Activated CD4-positive, CD25-positive, alpha-beta regulatory T cell treated with anti-CD3 and anti-CD28 coated beads, Interleukin-2, amount 50 U/mL, for 24 hours (primary cell): ENCODE measurements around the gene TMEM170B.
A peak's percentile ranks its signal among the peaks of the same experiment; 100 is the strongest.
"Not testable (repeated sequence)": the region's sequence is repeated elsewhere in the genome, so short reads cannot be mapped to it uniquely, and the experiment has no call there.

Experiments used
- ATAC-seq, 2 donors: fragments of 150-1000 bp; cut with Tn5 transposase; one replicate each; pipeline ENCODE4 v1.10.0; 2021; ENCODE audit warnings: mild to moderate bottlenecking in 1 of 2, moderate library complexity in 1 of 2

TMEM170B gene

DNA sequence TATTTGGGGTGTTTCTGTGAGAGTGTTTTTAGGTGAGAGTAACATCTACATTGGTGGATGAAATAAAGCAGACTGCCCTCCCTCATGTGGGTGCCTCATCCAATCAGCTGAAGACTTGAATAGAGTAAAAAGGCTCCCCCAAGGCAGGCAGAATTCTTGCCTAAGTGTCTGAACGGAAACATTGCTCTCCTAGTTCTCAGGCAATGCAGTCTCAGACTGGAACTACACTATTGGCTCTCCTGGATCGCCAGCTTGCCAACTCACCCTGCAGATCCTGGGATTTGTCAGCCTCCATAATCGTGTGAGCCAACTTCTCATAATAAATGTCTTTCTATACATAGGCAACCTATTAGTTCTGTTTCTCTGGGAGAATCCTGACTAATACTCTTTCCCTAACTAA, 5.5 kb upstream of the TMEM170B start:
- ATAC-seq, result no peak

DNA sequence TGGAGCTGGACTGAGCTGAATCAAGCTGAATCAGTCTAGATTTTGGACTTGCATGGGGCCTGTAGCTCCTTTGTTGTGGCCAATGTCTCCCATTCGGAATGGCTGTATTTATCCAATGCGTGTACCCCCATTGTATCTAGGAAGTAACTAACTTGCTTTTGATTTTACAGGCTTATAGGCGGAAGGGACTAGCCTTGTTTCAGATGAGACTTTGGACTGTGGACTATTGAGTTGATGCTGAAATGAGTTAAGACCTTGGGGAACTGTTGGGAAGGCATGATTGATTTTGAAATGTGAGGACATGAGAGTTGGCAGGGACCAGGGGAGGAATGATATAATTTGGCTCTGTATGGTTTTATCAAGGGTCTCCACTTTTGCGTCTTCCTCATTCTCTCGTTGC, 3.0 kb upstream of the TMEM170B start:
- ATAC-seq, result no peak

GRCh38 chr6:11535801-11536230, 1.7 kb upstream of the TMEM170B start:
- ATAC-seq, result no peak

- ATAC-seq, result no peak
These were observed 754 bp upstream of the TMEM170B start for GRCh38 chr6:11536795-11537194.

DNA sequence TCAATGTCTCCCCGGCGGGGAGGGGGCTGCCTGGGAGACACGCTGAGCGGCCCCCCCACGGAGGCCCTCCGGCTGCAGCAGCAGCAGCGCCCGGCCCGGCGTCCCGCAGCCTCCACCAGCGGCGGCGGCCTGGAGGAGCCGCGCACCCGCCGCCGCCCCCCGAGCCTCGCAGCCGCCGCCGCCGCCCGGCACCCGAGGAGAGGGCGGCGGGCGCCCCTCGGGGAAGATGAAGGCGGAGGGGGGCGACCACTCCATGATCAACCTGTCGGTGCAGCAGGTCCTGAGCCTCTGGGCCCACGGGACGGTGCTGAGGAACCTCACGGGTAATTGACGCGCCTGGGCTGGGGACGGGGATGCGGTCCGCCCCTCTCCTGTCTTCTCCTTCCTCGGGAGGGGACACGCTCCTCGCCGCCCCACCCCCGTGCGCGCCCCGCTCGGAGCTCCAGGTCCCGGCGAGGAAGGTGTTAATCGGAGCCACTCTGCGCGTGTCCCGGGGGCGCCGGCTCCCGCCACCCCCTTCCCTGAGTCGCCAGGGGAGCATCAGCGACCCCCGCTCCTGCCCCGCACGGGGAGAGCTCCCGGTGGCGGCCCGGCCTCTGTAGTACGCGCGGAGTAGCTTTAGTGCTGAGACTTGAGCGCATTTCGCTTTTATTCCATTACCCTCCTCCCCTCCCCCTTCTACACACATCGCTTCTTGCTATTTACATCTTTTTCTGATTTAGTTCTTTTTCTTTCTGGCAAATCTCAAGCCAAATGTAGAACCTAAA, 686 bp downstream of the TMEM170B start:
- peak in 1 of 2 donors; percentile 7 for ATAC-seq

DNA sequence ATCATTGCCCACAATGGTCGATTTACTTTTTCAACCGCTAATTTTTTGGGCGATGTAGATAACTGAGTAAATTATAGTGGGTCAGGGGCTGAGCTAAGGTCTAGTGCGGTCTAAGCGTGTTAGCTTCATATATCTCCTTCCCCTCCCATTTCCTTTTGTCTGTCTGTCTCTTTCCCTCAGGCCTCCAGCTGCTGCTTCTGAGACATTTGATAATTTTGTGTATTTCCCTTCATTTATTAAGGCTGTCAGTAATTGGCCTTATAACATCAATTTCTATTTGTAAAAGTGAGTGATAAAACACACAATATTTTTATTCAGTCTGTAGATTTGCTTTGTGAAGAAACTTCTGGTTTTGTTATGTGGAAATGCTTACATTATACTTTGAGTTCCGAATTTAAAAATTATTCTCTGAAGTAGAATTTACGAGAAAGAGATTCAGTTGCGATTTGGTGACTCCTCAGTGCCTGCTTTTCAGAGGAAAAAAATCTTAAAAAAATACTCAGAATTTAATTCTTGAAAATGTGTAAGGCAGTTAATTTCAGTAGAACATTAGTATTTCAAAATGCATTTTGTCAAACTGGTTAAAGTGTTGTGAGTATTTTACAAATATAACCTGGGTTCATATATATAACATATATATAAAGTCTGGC, 1.4 kb downstream of the TMEM170B start:
- ATAC-seq, result no peak

- ATAC-seq, result no peak
These were observed 5.3 kb downstream of the TMEM170B start for GRCh38 chr6:11542863-11543262.

DNA sequence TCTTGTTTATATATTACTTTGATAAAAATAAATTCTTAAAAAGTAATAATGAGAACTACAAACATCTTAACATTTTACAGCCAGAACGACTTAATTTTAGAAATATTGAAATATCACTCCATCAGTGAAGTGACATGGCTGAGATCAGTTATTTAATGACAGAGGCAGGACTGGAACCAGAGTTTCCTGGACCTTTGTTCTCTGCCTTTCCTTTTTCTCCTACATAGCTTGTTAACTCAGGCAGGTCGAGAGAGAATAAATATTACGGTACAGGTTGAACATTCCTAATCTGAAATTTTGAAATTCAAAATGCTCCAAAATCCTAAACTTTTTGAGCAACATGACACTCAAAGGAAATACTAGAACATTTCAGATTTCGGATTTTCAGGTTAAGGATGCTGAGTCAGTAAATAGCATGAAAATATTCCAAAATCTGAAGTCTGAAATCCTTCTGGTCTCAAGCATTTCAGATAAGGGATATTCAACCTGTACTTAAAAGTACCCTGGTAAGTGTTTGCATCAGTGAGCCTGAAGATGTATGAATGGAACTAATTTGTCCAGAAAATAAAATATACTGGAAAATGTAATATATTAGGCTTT, 6.5 kb downstream of the TMEM170B start:
- ATAC-seq, result no peak

- not testable (repeated sequence) for ATAC-seq
These were observed 10.3 kb downstream of the TMEM170B start for GRCh38 chr6:11547846-11548245.

DNA sequence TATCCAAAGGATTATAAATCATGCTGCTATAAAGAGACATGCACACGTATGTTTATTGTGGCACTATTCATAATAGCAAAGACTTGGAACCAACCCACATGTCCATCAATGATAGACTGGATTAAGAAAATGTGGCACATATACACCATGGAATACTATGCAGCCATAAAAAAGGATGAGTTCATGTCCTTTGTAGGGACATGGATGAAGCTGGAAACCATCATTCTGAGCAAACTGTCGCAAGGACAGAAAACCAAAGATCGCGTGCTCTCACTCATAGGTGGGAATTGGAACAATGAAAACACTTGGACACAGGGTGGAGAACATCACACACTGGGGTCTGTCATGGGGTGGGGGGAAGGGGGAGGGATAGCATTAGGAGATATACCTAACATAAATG, 11.0 kb downstream of the TMEM170B start:
- not testable (repeated sequence) for ATAC-seq

DNA sequence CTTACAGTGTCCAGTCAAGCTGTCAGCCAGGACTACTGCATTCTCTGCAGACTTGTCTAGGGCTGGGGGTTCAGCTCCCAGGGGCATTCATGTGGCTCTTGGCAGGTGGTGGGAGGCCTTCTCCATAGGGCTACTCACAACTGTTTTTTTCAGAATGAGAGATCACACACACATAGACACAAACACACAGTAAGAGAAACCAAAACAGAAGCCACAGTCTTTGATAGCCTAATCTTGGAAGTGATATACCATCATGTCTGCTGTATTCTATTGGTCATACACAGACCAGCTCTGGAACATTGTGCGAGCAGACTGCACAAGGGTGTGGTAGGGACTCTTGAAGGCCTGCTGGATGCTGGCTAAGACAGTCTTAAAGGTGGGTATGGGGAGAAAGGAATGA, 13.5 kb downstream of the TMEM170B start:
- peak in 1 of 2 donors; percentile 17 for ATAC-seq

GRCh38 chr6:11552442-11552841, 14.9 kb downstream of the TMEM170B start:
- ATAC-seq, result no peak

DNA sequence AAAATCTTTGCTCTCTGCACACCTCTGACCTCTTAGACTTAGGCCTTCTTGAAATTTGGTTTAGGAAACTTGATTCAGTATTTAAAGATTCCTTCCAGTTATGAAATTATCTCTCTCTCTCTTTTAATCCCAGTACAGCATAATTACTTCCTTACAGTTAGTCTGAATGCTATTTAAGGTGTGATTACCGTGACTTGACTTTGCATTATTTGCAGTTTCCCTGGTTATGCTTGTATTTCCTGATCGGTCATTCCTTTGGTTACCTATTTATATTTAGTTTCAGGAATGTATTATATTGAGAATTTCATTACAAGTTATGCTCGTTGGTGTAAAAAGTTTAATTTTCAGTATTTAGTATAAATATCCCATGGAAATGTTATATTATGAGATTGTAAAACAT, 16.3 kb downstream of the TMEM170B start:
- ATAC-seq, result no peak

- ATAC-seq, result no peak
These were observed 18.8 kb downstream of the TMEM170B start for GRCh38 chr6:11556309-11556708.

DNA sequence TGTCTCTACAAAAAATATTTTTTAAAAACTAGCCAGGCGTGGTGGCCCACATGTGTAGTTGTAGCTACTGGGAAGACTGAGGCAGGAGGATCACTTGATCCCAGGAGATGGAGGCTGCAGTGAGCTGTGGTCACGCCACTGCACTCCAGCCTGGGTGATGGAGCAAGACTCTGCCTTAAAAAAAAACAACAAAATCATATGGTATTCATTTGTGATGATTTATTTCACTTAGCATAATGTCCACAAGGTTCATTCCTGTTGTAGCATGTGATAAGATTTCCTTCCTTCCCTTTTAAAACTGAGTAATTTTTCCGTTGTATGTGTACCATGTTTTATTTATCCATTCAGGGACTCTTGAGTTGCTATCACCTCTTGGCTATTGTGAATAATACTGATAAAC, 26.2 kb downstream of the TMEM170B start:
- ATAC-seq, result no peak

DNA sequence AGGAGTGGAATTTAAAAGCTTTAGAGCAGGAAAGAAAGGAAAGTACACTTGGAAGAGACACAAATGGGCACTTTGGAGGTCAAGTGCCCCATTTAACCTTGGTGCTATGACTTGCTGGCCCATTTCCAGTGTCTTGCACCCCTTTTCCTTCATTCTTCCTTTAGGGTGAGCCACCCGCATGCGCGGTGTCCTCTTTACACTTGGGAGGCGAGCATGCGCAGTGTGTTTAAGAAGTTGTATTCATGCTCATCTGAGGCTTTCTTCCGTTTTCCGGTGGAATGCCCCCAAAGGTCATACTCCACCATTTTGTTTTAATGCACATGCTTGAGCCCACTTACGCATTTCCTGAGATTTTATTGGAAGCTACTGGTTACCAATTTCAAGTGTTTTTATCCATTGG, 29.1 kb downstream of the TMEM170B start:
- no peak for ATAC-seq

DNA sequence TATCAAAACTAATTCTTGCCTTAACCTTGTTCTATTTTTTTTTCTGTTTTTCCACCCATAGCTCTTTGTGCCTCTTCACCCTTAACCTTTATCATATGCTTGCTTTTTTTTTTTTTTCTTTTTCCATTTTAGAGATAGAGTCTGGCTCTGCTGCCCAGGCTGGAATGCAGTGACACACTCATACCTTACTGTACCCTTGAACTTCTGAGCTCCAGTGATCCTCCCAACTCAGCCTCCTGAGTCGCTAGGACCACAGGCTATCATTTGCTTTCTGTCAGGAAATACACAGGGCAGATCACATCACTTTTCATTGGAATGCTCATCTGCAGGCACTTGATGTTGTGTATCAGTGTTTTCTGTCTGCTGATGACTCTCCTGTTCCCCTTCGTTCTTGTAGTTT, 33.5 kb downstream of the TMEM170B start:
- no peak for ATAC-seq

DNA sequence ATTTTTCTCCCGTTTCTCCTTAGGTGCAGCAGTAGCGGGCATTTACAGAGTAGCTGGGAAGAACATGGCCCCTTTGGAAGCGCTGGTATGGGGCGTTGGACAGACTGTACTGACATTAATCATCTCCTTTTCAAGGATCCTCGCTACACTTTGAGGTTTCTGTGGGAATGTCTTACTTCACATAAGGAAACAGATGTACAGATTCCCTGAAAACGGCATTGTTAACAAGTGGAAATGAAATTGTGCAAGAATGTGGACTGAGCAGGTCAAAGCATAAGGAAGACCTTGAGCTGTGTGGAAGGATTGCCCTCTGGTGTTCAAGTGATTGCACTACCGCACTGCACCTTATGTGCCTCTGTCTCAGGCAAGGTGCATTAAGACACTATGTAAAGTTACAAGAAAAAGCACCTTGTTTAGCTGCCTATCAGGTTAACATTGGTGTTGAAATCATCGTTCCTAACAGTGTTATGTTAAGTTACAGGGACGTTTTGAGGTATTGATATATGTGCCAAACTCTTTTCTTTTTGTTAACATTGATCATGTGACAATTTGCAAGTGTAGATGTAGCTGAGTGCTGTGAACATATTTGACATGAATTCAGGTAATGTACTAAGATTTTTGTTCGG, 38.0 kb downstream of the TMEM170B start:
- peak; percentile 79 to 88 for ATAC-seq

GRCh38 chr6:11580686-11581405, 43.3 kb downstream of the TMEM170B start:
- ATAC-seq, result no peak

- ATAC-seq, result no peak
These were observed 46.7 kb downstream of the TMEM170B start for GRCh38 chr6:11584244-11584643.

DNA sequence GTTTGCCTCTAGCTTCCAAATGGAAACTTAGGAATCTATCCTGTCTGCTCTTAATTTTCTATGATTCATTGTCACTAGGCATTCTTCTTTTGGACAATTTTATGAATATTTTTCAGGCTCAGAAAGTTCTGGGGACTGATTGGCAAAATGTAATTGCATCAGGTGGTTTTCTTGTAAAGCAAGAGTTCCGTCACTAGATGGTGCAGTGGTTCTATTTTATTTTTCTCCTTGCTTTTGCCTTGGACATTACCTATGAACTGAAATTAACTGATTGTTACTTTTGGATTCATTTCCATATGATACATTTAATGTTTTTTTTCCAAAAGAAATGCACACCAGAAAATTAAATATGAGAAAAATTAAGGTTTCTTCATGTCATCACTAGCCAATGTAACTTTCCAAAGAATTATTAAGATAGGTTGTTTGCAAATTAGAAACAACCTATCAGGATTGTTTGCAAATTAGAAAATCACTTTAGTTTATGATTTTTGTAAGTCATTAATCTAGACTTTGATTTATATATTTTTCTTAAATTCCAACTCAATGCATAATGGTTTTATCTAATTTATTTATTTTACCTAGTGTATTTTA, 48.0 kb downstream of the TMEM170B start:
- ATAC-seq, result no peak

DNA sequence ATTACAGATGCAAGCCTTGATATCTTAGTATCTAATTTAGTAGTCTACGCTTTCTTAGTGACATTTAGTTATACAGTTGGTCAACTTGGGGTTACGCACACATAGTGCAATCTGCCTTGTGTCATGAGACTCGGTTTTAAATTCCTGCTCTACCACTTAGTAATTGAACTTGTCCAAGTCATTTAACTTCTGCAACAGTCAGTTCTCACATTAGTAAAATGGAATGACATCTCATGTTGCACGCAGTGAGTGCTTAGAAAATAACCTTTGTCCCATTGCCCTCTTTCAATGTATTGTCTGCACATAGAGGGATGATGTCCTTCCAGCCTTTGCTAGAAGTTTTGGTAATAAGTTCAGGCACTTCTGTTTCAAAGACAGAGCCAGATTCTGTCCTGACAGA, 48.6 kb downstream of the TMEM170B start:
- ATAC-seq, result no peak
